GM23338 (cell line): Measurements from ENCODE around the gene ARSB.

Experiments
- CREB1 ChIP-seq: fragments of 250-450 bp; sonication (Bioruptor Pico); IDR thresholded peaks from 2 replicates; pipeline ENCODE4 v1.5.0; 2020; ENCODE audit warnings: low read depth, mild to moderate bottlenecking, moderate library complexity
- CTCF ChIP-seq, 2 experiments: fragments of 200-600 bp in 1 of 2; sonication (generic) in 1 of 2; conservative IDR thresholded peaks; 2 replicates each; pipeline versions ENCODE4 v1.5.1 to v1.6.1; 2016 to 2017; ENCODE audit warnings: antibody characterized with exemption in 2 of 2, low read depth in 2 of 2, mild to moderate bottlenecking in 2 of 2, moderate library complexity in 1 of 2
- EZH2 ChIP-seq: fragments of 200-600 bp; sonication (generic); IDR thresholded peaks from one replicate; pipeline ENCODE4 v1.8.0; 2017; ENCODE audit warnings: antibody characterized with exemption, mild to moderate bottlenecking, low read depth; ENCODE audit not compliant: unreplicated experiment
- POLR2AphosphoS5 ChIP-seq: IDR thresholded peaks from 2 replicates; pipeline ENCODE4 v1.6.1; 2016; ENCODE audit warnings: antibody characterized with exemption, low read depth
- REST ChIP-seq: IDR thresholded peaks from one replicate; pipeline ENCODE4 v1.6.1; 2018; ENCODE audit warnings: antibody characterized with exemption; ENCODE audit not compliant: unreplicated experiment

- TF ChIP-seq POLR2AphosphoS5 (no peak), CTCF (conservative IDR thresholded peaks at IDR 0.05; ENCODE audit: low read depth in 2 of 2) (no peak), EZH2 (no peak), REST (no peak), CREB1 (CRISPR knock-in tag) (no peak)
Measured at GRCh38 chr5:78808380-78808779, 176.7 kb downstream of the ARSB start.
